ENCODE results near the gene PGAM2. TPM values are rescaled to one million over a fixed set of nuclear protein-coding genes. Genes with fewer than 3 reads are reported as not detected.
A peak's percentile ranks its signal among the peaks of the same experiment; 100 is the strongest.

The PGAM2 gene
- total RNA-seq, 1 donor from 2014 or later = 0.51 TPM

DNA sequence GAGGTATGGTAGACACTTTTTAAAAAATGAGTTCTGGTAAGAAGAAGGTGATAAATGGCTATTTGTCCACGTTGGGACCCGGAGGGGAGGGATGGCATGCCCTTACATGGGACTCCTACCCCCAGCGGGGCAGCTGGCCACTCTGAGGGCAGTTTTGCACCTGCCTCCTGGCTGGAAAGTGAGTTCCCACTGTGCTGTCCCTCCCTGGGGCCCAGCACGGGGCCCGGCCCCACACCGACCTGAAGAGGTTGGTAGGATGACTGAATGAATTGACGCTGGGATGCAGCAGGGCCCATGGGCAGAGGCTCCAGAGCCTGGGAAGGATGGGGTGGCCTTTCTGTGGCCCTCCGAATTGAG is 38.2 kb upstream of the PGAM2 start:
- no peak for DNase-seq

DNA sequence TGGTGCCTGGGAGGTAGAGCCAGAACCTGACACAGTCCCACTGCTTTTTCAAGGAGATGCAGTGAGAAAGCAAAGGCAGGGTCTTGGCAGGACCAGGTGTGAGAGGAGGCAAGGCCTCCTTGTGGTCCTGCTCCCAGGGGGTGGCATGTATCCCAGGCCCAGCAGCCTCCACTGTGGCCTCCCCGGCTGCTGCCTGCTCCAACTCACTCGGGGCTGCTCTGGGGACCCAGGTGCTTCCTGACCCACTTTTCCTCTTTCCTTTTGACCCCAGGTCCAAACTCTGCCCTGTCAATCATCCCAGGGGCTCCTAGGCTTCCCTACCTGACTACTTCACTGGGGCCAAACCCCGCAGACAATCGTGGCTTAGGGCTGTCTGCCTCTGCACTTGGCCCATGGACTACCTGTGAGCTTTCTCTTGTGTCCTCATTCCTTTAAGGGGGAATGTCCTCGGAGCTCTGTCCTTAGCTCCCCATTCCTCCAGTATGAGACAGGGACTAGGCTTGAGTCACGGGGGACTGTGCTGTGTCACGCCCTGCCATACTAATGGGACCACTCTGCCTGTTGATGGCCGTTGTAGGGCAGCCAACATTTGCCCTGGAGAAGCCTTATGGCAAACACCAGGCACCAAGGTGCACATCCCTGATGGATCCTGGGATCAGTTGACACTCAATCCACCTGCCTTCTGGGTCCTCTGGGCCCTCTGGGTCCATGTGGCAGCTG is 37.6 kb upstream of the PGAM2 start:
- DNase-seq = no peak

DNA sequence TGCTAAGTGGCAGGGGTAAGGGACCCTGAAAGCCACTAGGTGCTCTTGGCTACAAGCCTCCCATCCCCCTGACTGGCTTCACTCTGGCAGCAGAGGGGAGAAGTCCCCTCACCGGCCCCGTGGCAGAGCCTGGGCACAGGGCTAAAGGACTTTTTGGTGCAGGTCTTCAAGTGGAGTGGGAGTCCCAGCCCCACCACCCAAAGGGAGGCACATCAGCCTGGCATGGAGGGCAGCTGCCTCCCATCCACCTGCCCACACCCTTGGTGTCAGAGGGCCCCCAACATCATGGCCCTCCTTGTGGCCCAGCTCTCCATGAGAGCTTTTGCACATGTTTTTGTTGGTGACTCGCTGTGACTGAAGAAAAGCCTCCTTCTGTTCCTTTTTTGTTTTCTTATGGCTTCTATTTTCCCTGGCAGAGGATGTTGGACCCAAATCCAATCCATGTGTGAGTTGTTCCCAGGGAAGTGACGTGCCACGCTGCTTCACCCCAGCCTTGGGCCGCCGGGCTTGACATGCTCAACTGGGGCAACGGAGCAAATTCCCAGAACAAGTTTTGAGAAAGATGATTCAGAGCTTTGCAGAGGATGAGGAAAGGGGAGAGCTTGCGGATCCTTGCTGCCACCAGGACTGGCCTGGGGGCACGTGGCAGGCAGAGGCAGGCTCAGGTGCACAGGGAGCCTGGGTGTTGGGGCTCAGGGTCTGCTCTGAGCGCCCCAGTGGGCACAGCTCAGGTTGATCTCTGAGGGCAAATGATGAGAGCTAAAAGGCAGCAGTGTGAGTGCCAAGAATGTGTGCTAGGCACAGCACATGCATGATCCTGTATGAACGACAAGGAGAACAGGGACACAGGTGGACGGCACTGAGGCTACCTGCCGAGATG is 36.8 kb upstream of the PGAM2 start:
- no peak for DNase-seq

DNA sequence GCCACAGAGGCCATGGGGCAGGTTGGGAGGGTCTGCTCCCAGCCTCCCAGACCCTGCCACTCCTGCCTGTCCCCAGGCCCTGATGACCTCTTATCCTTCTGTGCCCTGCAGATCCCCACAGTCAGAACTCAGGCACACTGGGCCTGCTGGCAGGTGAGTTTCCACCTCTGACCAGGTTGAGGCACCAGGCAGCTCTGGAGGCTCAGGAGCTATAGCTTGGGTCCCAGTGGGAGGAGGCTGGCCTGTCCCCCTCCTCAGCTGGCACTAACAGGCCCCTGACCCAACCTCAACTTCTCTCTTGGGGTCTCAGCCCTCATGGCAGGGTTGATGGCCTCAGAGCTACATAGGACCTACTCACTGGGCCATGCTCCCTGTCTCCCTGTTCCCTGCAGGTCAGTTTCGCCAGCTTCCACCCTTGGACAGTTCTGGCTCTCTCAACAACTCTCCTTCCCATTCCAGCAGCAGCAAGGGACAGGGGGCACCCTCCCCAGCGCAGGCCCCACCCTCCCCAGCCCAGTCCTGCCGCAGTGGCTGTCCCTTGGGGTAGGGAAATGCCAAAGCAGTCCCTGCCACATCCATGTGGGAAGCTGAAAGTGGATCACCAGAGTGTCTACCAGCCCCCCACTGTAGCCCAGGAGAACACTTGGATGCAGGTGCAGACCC is 36.1 kb upstream of the PGAM2 start:
- no peak for DNase-seq

DNA sequence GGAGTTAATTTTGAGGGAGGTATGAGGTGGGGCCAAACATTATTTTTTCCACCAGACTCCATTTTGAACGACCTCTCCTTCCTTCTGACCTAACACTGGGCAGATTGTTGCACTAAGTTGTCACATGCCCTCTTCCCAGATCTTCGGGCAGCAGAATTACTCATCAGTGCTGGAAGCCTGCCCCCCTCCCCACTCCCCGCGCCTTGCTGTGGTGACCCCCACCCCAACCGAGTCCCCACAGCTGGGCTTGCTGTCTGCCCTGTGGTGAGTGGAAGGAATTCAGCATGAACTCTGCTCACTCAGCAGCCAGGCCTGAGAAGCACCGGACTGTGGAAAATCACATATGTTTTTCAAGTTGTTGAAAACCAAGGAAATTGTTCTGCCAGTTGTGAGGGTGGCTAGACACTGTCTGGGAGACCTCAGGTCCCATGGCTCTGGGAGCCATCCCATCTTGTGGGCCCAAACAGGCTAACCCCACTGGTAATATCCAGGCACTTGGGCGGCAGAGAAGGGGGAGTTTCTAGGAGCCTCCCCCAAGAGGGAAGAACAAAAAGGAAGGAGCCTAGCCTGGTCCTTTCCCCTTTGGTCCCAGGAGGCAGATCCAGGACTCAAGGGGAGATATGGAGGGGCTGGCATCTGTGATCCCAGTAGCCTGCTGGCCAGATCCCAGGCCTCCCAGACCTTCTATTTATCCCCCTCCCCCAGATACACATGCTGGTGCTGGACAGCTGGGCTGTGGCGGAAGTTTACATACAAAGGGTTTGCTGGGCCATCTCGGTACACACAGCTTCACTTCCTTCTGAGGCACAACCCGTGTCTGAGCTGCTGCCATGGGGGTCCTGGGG is 35.3 kb upstream of the PGAM2 start:
- DNase-seq = no peak

DNA sequence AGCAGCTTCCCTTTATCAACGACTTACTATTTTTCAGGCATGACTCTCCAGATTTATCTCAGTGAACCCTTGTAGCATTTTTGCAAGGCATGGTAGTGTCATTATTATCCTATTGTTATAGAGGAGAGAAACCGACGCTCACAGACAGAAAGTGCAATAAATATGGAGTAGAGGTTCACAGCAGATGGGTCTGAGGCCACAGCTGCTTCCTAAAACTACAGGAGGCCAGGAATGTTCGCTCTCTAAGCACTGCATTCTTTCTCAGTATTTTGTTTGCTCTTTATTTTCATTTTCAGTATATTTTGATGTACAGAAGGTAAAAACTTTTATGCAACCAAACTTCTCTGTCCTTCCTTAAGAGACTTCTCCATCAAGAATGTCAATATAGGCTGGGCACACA is 34.3 kb upstream of the PGAM2 start:
- DNase-seq = no peak

DNA sequence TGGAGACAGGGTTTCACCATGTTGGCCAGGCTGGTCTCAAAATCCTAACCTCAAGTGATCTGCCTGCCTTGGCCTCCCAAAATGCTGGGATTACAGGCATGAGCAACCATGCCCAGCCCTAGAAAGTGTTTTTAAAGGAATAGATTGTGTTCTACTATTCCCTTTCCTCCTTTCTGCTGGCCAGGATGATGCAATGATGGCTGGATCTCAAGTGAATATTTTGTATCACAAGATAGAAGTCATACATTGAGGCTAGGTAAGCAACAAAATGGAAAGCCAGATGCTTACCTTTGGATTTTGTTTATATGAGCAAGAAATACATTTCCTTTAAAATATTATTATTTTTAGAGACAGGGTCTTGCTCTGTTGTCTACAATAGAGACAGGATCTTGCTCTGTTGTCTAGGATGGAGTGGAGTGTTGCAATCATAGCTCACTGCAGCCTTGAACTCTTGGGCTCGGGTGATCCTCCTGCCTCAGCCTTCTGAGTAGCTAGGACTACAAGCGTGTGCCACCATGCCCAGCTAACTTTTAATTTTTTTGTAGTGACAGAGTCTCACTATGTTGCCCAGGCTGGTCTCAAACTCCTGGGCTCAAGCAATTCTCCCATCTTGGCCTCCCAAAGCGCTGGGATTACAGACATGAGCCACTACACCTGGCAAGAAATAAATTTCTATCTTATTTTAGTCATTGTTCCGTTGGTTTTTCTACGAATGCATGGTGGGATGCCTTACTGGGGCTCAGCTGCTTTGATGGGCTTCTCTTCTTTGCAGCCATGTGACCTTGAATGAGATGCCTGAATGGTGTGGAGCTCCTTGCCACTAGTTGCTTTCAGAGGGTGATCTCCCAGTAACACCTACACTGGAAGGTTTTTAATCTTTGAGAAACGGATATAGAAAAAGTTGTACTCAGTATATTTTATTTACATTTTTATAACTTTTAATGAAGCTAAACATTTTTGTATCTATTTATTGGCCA is 33.0 kb upstream of the PGAM2 start:
- no peak for DNase-seq

DNA sequence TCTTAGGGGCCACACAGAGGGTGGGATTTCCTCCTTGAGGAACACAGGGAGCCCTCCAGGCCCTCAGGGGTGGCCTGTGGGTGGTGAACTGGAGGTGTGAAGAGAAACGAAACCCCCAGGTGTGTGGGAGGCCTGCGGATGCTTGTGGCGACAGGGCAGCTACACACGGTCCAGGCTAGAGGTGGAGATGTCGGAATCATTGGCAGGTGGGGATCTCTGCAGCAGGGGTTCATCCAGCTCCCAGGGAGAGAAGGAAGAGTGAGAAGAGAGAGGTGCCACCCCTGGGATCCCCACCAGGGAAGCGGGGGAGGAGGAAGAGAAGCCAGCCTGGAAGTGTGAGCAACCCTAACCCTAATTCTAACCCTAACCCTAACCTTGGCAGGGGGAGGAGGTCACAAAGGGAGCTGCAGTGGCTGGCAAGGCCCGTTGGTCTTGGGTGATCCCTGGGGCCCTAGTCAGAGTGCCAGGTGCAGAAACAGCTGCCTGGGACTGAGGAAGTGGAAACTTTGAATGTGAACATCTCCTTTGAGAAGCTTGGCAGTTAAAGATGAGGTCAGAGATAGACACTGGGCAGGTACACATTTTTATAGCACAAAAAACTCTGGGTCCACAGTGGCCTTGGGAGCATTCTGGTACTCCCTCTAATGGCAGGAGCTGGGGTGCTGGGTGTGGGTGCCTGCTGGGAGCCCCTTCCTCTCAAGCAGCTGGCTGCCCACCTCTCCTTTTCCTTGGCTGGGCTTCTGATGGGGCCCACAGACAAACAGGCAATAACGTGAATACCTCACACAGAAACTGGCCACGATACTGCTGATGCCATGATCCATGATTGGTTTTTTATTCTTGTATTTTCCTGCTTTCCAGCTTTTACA is 31.9 kb upstream of the PGAM2 start:
- DNase-seq = no peak

DNA sequence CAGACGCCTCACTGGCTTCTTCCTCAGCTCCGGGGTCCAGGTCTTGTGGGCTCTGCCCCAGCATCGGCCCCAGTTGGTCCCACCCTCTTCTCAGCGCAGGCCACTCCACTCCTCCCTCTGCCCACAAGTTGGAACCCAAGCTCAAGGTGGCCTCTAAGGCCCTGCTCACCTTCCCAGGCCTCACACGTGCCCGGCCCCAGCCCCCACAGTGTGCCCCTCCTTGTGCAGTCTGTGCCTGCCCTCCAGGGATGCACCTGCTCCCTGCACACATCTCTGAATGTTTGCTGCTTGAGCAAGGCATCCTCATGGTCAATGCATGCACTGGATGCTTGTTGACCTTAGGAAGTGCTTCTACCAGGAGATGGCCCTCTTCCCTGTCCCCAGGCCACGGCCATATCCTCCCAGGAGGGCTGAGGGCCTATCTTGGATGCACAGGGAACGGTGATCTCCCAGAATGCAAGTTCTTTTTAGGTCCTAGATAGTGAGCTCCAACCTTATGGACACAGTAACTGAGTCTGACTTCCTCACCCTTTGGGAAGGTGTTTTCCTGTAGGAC is 31.0 kb upstream of the PGAM2 start:
- DNase-seq = no peak

DNA sequence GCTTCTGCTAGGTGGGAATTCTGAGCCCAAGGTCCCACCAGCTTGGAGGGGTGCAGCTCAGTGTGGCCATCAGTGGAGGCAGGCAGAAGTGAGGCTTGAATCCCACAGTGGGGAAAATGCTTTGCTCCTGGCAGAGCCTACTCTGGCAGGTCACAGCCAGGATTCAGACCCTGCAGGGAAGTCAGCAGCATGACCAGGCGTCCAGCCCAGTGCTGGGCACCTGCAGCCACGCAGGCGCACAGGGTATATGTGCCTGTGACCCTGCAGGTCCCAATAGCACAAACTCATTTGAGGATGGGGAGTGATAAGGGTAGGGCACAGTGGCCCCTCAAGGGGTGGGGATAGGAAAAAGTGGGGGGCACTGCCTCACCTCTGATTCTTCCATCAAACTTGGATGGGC is 30.4 kb upstream of the PGAM2 start:
- no peak for DNase-seq

DNA sequence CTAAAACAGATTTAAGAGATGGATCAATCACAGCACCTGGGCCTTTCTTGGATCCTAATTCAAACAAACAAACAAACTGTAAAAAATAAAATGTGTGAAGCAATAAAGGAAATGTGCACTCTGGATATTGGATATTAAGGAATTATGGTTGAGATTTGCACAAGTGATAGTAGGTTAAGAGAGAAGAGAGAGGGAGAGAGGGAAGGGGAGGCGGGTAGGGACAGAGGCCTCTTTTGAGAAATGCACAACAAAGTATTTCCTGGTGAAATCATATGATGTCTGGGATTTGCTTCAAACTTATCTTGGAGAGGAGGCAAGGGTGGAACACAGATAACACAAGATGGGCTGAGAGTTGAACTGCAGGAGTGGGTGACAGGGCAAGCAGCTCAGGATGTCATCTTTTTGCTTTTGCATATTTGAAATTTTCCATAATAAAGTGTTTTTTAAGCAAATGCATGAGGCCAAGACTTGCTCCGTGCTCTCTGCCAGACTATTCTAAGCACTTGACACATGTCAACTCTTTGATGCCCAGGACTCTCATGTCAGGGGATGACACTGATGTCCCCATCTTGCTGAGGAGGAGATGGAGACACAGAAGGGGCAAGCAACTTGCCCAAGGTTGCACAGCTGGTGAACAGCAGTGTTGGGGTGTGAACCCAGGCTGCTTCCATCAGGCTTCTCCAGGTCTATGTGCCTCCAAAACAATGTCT is 29.7 kb upstream of the PGAM2 start:
- DNase-seq = no peak

DNA sequence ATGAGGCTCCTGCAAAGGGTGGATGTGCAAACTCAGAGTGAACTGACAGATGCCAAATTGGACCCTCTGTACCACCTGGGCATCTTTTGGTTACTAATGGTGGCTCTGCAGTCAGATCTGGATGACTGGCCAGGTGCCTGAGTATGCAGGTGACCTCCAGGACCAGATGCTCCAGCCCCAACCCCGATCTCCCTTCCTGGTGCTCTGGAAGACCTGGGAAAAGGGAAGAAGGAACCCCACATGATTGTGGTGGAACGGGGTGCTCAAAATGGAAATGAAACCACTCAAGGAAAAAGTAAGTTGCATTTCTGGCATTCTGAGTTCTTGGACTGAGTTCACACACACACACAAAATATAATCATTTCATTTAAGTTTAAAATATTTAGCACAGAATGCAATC is 29.0 kb upstream of the PGAM2 start:
- no peak for DNase-seq

DNA sequence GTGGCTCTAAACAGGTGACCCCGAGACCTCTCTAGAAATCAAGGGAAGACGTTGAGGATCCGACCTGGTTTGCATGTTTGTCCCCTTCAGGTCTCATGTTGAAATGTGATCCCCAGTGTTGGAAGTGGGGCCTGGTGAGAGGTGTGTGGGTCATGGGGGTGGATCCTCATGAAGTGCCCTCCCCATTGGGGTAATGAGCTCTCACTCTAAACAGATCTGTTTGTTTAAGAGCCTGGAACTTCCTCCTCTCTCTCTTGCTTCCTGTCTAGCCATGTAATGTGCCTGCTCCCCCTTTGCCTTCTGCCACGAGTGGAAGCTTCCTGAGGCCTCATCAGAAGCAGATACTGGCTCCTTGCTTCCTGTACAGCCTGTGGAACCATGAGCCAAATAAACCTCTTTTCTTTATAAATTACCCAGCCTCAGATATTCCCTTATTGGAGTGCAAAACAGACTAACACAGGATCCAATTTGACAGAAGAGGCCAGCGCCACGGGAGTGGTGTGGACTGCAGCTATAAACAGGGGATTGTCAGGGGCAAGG is 27.8 kb upstream of the PGAM2 start:
- DNase-seq = no peak

DNA sequence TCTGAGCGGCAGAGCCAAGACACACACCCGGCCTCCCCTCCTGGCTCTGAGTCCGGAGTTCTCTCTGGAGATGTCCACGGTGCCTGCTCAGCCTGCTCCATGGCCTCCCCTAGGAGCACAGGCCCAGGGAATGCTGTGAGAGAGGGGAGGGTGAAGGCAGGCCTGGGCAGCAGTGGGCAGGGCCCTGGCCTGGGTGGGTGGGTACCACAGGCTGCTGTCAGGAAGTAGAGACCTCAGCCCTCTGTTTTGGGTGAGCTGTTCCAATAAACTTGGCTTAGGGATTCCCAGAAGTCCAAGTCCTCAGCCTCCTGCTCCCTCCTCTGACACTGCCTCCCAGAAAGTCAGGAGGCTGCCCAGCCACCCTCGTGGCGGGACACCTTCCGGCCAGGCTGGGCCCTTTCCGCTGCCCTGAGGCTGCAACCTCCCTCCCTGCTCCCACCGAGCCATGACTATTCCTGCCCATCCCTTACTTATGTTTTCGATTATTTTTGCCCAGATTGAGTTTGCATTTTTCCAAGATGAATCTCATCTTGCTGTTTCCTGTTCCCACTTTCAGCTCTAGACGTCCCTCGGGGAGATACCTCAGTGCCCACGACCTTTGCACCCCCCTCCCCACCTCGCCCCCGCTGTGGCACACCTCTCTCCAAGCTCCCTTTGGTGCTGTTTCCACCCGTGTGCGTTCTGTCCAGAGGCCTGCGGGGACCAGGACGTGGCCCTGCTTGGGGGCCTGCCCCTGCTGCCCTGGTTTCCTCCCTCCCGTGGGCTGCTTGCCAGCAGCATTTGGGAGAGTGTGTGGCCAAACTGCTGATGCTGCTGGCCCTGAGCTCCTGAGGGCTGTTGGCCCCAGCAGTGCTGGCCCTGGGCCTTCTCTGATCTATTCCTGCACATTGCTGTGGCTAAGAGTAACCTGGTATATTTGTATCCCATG is 22.8 kb upstream of the PGAM2 start:
- peak; percentile 46 for DNase-seq

DNA sequence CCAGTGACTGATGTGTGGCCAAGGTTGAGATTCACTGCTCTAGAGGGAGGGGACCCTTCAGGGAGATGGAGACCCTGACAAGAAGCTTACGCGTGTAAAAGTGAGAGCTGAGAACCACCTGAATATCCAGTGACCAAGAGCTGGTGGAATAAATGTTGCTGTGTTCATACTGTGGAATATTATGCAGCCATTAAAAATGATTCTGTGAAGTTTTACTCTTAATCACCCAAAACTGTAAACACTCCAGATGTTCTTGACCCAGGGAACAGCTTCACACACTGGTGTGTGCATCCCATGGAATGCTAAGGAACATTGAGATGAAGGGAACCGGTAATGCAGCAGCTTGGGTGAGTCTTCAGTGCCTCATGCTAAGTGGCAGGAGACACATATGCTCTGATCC is 21.3 kb upstream of the PGAM2 start:
- DNase-seq = no peak

DNA sequence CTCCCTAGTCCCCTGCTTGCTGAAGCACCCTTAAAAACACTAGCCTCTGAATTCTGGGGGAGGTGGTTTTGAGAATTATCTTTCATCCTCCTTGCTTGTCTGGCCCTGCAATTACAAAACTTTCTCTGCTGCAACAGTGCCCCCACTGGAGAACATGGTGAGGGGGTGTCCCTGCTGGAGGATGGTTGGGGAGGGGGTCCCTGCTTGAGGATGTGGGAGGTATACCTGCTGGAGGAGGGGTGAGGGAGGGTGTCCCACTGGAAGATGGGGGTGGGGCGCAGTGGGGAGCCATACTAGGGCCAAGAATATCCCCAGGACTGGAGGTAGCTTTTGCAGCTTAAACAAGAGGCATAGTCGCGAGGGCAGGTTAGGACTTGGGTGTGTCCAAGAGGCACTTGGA is 20.2 kb upstream of the PGAM2 start:
- no peak for DNase-seq

DNA sequence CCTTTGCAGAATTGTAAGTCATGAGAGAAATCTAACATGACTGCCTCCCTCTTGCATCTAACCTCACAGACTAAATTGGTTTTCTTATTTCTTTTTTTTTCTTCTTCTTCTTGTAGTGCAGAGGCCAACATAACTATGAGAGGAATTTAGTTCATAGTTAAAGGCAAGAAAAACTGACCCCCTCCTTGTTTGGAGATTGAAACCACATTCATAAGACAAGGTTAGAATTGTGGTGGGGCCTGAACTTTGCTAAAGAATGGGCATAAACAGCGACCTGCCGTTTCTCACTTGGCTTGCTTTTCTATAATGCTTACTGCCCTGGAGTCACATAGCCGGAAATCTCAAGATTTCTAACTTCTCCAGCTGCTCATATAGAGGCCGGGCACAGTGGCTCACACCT is 19.3 kb upstream of the PGAM2 start:
- no peak for DNase-seq

DNA sequence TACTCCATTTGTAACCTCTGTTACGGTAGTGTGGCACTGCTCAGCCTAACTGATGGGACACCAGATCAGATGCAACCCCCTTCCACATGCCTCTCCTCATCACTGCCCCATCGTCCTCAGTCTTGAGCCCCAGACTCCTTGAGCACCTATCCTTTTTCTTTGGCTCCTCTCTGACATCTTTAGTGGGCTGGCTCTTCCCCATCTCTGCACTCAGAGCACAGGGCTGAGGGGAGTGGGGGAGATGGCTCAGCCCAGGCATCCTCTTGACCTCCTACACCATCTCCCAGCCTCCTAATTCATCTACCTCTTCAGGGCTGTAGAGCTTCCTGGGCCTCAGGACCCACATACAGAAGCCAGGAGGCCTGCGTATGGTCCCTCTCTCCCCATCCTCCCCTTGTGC is 18.4 kb upstream of the PGAM2 start:
- no peak for DNase-seq
